ENCODE data around the gene VPS33B. TPM values are rescaled to one million over a fixed set of nuclear protein-coding genes. Genes with fewer than 3 reads are reported as not detected.
A peak's percentile ranks its signal among the peaks of the same experiment; 100 is the strongest.
"Not testable (repeated sequence)": the region's sequence is repeated elsewhere in the genome, so short reads cannot be mapped to it uniquely, and the experiment has no call there.

Gene VPS33B
- total RNA-seq, 1 donor from 2014 or later: 14.9 TPM

GRCh38 chr15:91031796-91032195 is 9.4 kb upstream of the VPS33B start:
- DNase-seq (ENCODE audit: low spot score): no peak

GRCh38 chr15:91027677-91028076 is 5.3 kb upstream of the VPS33B start:
- no peak for DNase-seq (ENCODE audit: low spot score)

- no peak for DNase-seq (ENCODE audit: low spot score)
These were observed 1.3 kb upstream of the VPS33B start for GRCh38 chr15:91023720-91024119.

- no peak for DNase-seq (ENCODE audit: low spot score)
These were observed 387 bp upstream of the VPS33B start for GRCh38 chr15:91022832-91023129.

GRCh38 chr15:91021516-91022074 is 799 bp downstream of the VPS33B start:
- DNase-seq (ENCODE audit: low spot score): no peak

GRCh38 chr15:91018158-91018557 is 4.2 kb downstream of the VPS33B start:
- no peak for DNase-seq (ENCODE audit: low spot score)

- no peak for DNase-seq (ENCODE audit: low spot score)
These were observed 4.7 kb downstream of the VPS33B start for GRCh38 chr15:91017716-91018115.

- not testable (repeated sequence) for DNase-seq (ENCODE audit: low spot score)
These were observed 8.7 kb downstream of the VPS33B start for GRCh38 chr15:91013701-91014100.

GRCh38 chr15:91007266-91007665 is 15.1 kb downstream of the VPS33B start:
- DNase-seq (ENCODE audit: low spot score): no peak

GRCh38 chr15:91001209-91001608 is 21.2 kb downstream of the VPS33B start:
- no peak for DNase-seq (ENCODE audit: low spot score)

GRCh38 chr15:90998737-90999136 is 23.7 kb downstream of the VPS33B start:
- no peak for DNase-seq (ENCODE audit: low spot score)

GRCh38 chr15:90994417-90995311 is 27.7 kb downstream of the VPS33B start, which contains the start of gene PRC1:
PRC1 (minus strand) TSS chr15:90994535; CDS start chr15:90994417, 118 bp downstream.
- peak; percentile 98 for DNase-seq (ENCODE audit: low spot score)

GRCh38 chr15:90994059-90994416 is 28.4 kb downstream of the VPS33B start:
- DNase-seq (ENCODE audit: low spot score): no peak

GRCh38 chr15:90991587-90992285 is 30.7 kb downstream of the VPS33B start:
- DNase-seq (ENCODE audit: low spot score): no peak

- no peak for DNase-seq (ENCODE audit: low spot score)
These were observed 31.9 kb downstream of the VPS33B start for GRCh38 chr15:90990446-90990845.

GRCh38 chr15:90989040-90989768 is 33.2 kb downstream of the VPS33B start:
- DNase-seq (ENCODE audit: low spot score): no peak

GRCh38 chr15:90988296-90988695 is 34.1 kb downstream of the VPS33B start:
- DNase-seq (ENCODE audit: low spot score): no peak

- DNase-seq (ENCODE audit: low spot score): no peak
These were observed 34.7 kb downstream of the VPS33B start for GRCh38 chr15:90987561-90988141.

- DNase-seq (ENCODE audit: low spot score): no peak
These were observed 35.4 kb downstream of the VPS33B start for GRCh38 chr15:90986790-90987507.

GRCh38 chr15:90982135-90982534 is 40.3 kb downstream of the VPS33B start:
- DNase-seq (ENCODE audit: low spot score): no peak

- DNase-seq (ENCODE audit: low spot score): no peak
These were observed 40.7 kb downstream of the VPS33B start for GRCh38 chr15:90981681-90982080.
